SK-N-SH treated with all-trans-retinoic acid at 6 μM for 48 hours (cell line): Measurements from ENCODE around the gene APOO.

Source experiments
- ISL1 ChIP-seq: fragments of 250-450 bp; sonication (Bioruptor Pico); IDR thresholded peaks from 2 replicates; pipeline ENCODE4 v2.1.2; 2022; ENCODE audit warnings: mild to moderate bottlenecking, moderate library complexity
- PATZ1 ChIP-seq: fragments of 250-450 bp; sonication (Bioruptor Pico); IDR thresholded peaks from 2 replicates; pipeline ENCODE4 v1.8.0; 2020; ENCODE audit warnings: mild to moderate bottlenecking, moderate library complexity, borderline replicate concordance
- RARB ChIP-seq: fragments of 250-450 bp; sonication (Bioruptor Pico); IDR thresholded peaks from 2 replicates; pipeline ENCODE4 v1.8.0; 2021; ENCODE audit warnings: mild to moderate bottlenecking, moderate library complexity
- SNAI2 ChIP-seq: fragments of 250-450 bp; sonication (Bioruptor Pico); IDR thresholded peaks from 2 replicates; pipeline ENCODE4 v1.5.0; 2020; ENCODE audit warnings: mild to moderate bottlenecking, moderate library complexity
- TOX ChIP-seq: fragments of 250-450 bp; sonication (Bioruptor Pico); IDR thresholded peaks from 2 replicates; pipeline ENCODE4 v1.8.0; 2021; ENCODE audit warnings: mild to moderate bottlenecking, moderate library complexity, borderline replicate concordance
- ZNF70 ChIP-seq: fragments of 450-650 bp; formaldehyde crosslinking; IDR thresholded peaks from 2 replicates; pipeline ENCODE4 v1.5.0; 2020; ENCODE audit warnings: mild to moderate bottlenecking, moderate library complexity

- TF ChIP-seq TOX (CRISPR knock-in tag) (no peak), RARB (CRISPR knock-in tag) (no peak), ISL1 (no peak), SNAI2 (CRISPR knock-in tag) (no peak), PATZ1 (CRISPR knock-in tag) (no peak), ZNF70 (CRISPR knock-in tag) (no peak)
These were observed 6.7 kb downstream of the APOO start for GRCh38 chrX:23901060-23901459.
